Prostate gland (tissue), 2 donors: ENCODE data around the gene APOBR.

Source experiments
- CTCF ChIP-seq, 4 experiments: fragments of 200-600 bp in 2 of 4; fragments of 450-650 bp in 2 of 4; sonication (generic) in 2 of 4; IDR thresholded peaks; 1 replicate in 3 of 4; 2 replicates in 1 of 4; pipeline ENCODE4 v1.5.1; 2016 to 2019; ENCODE audit warnings: antibody characterized with exemption in 4 of 4, mild to moderate bottlenecking in 2 of 4, moderate library complexity in 2 of 4
- POLR2AphosphoS5 ChIP-seq: sonication (generic); formaldehyde crosslinking; IDR thresholded peaks from one replicate; pipeline ENCODE4 v1.6.1; 2017; ENCODE audit warnings: antibody characterized with exemption

DNA sequence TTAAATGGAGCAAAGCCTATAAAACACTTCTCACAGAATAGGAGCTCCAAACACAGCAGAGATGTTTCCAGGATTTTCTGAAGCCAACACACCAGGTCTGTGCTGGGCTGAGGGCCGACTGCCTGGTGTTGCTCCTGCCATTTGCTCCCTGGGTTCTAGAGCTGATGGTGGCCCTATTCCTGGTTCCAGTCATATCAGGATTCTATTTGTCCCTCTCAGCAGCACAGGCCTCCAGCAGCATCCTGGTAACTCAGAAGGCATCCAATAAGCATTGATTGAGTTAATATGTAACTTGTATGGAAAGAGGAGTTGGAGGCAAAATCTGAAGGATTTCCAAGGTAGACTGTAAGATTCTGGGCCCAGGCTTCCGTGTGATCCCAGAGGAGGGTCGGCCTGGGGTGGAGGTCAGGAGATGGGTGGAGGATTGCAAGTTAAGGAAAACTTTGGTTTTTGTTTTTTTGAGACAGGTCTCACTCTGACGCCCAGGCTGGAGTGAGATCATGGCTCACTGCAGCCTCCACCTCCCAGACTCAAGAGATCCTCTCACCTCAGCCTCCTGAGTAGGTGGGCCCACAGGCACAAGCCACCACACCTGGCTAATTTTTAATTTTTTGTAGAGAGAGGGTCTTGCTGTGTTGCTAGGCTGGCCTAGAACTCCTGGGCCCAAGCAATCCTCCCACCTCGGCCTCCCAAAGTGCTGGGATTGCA, 38.7 kb downstream of the APOBR start:
- TF ChIP-seq POLR2AphosphoS5: no peak
- TF ChIP-seq CTCF (IDR thresholded peaks at IDR 0.05): no peak
